Stimulated activated CD8-positive, alpha-beta memory T cell treated with anti-CD3 and anti-CD28 coated beads, Interleukin-12 subunit alpha, Interleukin-12 subunit beta, amount 100 ng/mL, for 1 hour (primary cell): ENCODE data around the gene VDR.

Source experiments
- DNase-seq: peaks from one replicate; pipeline ENCODE4 v3.0.0-alpha.2; 2020; ENCODE audit warnings: low read depth

Gene VDR

GRCh38 chr12:47793015-47793681 is 111.6 kb downstream of the VDR start:
- no peak for DNase-seq

DNA sequence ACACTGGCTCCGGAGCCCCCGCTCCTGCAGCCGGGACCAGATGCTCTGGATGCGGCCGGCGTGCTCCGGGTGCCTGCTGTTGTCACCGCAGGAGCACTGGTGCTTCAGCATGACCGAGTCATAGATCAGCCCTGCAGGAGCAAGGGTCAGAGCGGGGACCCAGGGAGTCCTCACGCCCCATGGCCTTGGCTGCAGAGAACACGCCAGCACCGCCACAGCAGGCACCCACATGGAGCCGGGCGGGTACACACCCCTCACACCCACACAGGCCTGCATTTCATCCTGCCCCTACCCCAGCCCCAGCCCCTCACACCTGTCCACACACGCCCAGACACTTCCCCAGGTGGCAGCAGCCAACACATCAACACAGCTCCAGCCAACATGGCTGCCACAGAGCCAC is 112.9 kb downstream of the VDR start:
- DNase-seq = no peak
